GM12872 (cell line): ENCODE data around the gene LY6G5B.

Experiments
- TF ChIP-seq, protein P1 (sequence below): IDR thresholded peaks from 3 replicates; pipeline ENCODE4 v1.5.1; 2011; ENCODE audit warnings: low read depth, mild to moderate bottlenecking, low read length, moderate library complexity; ENCODE audit not compliant: insufficient read depth

LY6G5B gene

DNA sequence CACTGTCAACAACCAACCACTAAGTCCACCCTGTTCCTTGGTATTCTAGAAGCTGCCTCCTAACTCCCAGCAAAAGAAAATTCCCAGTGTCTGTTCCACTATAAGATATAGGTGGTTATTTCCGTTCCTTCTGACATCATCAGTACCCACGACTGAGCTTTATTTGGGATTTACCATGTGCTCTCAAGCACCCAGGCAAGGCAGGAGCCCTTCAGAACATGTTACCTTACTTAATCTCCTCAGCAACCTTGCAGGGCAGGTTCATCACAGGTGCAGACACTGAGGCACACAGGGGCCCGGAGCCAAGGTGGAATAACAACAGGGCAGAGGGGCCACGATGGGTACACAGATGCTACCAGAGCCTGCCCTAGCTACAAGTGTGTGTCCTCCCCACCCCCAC lies 22.6 kb downstream of the LY6G5B start:
- TF ChIP-seq, protein P1, sequence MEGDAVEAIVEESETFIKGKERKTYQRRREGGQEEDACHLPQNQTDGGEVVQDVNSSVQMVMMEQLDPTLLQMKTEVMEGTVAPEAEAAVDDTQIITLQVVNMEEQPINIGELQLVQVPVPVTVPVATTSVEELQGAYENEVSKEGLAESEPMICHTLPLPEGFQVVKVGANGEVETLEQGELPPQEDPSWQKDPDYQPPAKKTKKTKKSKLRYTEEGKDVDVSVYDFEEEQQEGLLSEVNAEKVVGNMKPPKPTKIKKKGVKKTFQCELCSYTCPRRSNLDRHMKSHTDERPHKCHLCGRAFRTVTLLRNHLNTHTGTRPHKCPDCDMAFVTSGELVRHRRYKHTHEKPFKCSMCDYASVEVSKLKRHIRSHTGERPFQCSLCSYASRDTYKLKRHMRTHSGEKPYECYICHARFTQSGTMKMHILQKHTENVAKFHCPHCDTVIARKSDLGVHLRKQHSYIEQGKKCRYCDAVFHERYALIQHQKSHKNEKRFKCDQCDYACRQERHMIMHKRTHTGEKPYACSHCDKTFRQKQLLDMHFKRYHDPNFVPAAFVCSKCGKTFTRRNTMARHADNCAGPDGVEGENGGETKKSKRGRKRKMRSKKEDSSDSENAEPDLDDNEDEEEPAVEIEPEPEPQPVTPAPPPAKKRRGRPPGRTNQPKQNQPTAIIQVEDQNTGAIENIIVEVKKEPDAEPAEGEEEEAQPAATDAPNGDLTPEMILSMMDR: no peak

- TF ChIP-seq, protein P1: no peak
These were observed 23.1 kb downstream of the LY6G5B start for GRCh38 chr6:31692886-31693285.

DNA sequence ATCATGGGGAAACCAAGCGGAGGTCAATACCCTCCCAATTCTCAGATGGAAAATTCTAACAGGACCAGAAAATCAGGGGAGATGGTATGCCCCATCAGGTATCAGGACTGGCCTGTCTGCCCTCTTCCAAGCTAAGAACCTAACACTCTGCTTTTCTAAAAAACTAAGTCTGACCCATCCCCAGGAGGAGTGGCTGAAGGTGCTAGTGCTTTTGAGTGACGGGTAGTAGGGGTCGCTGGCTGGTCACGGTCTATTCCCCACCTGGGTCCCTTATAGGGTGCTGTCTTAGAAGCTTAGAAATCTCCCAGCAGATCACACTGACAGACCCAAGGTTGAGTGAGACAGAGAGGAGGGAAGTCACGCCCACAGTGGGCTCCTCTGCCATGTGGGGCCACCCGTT lies 23.8 kb downstream of the LY6G5B start:
- TF ChIP-seq, protein P1: no peak

DNA sequence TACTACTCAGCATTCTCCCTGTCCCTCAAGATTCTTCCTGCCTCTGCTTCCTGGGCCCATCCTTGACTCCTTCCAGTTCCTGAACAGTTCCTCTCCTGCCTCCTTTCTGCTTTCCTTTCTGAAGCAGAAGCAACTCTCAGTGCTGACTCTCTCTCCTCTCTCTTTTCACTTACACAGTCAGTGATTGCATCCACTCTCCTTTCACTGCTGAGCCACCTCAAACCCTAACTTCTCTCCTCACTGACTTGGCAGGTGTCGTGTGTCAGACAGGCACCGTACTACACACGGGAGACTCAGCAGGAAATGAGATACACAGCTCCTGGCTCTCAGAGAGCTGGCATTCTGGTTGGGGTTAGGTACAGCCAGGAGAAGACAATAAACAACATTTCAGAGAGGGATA lies 27.8 kb downstream of the LY6G5B start:
- TF ChIP-seq, protein P1: no peak

DNA sequence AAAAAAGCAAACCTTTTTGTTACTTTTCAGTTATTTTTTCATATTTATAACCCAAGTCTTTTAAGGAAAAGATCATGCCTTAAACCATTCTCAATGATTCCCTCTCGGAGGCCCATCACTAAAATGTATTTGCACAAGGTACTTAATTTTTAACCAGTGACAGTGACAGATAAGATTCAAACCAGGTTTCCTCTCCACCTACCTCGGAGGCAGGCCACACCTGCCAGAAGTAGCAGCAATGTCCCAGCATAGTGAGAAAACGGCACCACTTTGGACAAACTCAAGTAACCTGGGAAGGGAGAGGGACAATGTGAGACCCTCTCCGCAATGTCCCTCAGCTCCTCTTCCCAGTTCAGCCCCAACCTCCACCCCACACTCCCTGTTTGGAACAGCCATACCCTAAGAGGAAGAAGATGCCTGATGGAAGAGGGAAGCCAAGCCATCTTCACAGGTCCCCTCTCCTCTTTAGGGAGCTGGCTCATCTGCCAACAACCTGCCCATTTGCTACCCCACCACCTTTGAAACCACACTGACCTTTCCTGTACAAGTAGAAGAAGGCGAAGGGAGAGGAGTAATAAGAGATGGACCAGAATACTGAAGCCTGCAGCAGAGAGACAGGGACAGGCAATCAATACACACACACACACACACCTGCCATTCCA lies 31.1 kb downstream of the LY6G5B start:
- TF ChIP-seq, protein P1: no peak

GRCh38 chr6:31701666-31702404 lies 32.1 kb downstream of the LY6G5B start:
- TF ChIP-seq, protein P1: no peak

DNA sequence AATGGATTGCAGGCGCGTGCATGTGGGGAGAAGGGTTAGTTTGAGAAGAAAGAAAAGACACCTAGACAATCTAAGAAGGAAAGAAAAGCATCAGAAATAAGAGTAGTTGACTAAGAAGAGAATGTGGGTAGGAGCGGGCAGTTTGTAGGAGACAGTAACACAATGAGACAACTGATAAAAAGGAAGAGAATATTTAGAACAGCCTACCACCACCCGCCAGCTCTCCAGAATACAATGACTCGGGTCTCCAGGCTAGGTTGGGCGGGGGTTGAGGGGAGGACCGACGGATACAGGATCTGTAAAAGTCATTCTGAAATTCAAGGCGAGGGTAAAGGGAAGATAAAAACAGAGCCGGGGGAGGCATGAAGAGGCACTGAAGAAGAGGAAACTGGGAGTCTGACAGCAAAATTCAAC lies 32.6 kb downstream of the LY6G5B start:
- TF ChIP-seq, protein P1: no peak
